ENCODE results near the gene RPN2.

GRCh38 chr20:37233548-37234253 lies 54.6 kb downstream of the RPN2 start:
- TF ChIP-seq BHLHE40 (IDR thresholded peaks at IDR 0.05; ENCODE audit: borderline replicate concordance) (no peak), SP1 (IDR thresholded peaks at IDR 0.05) (no peak), ELF4 (IDR thresholded peaks at IDR 0.05) (no peak), ARNT (IDR thresholded peaks at IDR 0.05) (no peak), ZNF384 (IDR thresholded peaks at IDR 0.05) (no peak)

All from HEK293T (cell line).